WTC11 (cell line): Measurements from ENCODE around the gene ITPR1.

Experiments used
- CBFB ChIP-seq: sonication (generic); formaldehyde crosslinking; IDR thresholded peaks from 2 replicates; pipeline ENCODE4 v1.8.1; 2022; ENCODE audit warnings: mild to moderate bottlenecking, low read depth, missing genetic modification reagents
- GTF2I ChIP-seq: fragments of 250-450 bp; sonication (Bioruptor Pico); conservative IDR thresholded peaks from 2 replicates; pipeline ENCODE4 v1.4.0; 2021; ENCODE audit warnings: mild to moderate bottlenecking
- NR1H2 ChIP-seq: sonication (generic); formaldehyde crosslinking; IDR thresholded peaks from 2 replicates; pipeline ENCODE4 v1.9.0; 2021; ENCODE audit warnings: mild to moderate bottlenecking, moderate library complexity, missing genetic modification reagents
- TCF7 ChIP-seq: sonication (generic); formaldehyde crosslinking; IDR thresholded peaks from 2 replicates; pipeline ENCODE4 v1.8.0; 2022; ENCODE audit warnings: mild to moderate bottlenecking, low read depth, missing genetic modification reagents, moderate library complexity
- ZNF423 ChIP-seq: fragments of 250-450 bp; sonication (Bioruptor Pico); IDR thresholded peaks from 2 replicates; pipeline ENCODE4 v2.1.2; 2022; ENCODE audit warnings: mild to moderate bottlenecking, moderate library complexity
- TF ChIP-seq, protein P1 (sequence below): sonication (generic); formaldehyde crosslinking; IDR thresholded peaks from 2 replicates; pipeline ENCODE4 v1.8.0; 2022; ENCODE audit warnings: mild to moderate bottlenecking, missing genetic modification reagents
- TF ChIP-seq, protein P2 (sequence below): fragments of 250-450 bp; sonication (Bioruptor Pico); IDR thresholded peaks from 2 replicates; pipeline ENCODE4 v2.1.2; 2022; ENCODE audit warnings: mild to moderate bottlenecking, moderate library complexity
- TF ChIP-seq, protein P3 (sequence below): fragments of 200-600 bp; IDR thresholded peaks from 2 replicates; pipeline ENCODE4 v1.8.0; 2022; ENCODE audit warnings: antibody characterized with exemption
- TF ChIP-seq, protein P4 (sequence below): sonication (generic); formaldehyde crosslinking; IDR thresholded peaks from 2 replicates; pipeline ENCODE4 v1.8.1; 2023; ENCODE audit warnings: mild to moderate bottlenecking, missing genetic modification reagents, moderate library complexity

DNA sequence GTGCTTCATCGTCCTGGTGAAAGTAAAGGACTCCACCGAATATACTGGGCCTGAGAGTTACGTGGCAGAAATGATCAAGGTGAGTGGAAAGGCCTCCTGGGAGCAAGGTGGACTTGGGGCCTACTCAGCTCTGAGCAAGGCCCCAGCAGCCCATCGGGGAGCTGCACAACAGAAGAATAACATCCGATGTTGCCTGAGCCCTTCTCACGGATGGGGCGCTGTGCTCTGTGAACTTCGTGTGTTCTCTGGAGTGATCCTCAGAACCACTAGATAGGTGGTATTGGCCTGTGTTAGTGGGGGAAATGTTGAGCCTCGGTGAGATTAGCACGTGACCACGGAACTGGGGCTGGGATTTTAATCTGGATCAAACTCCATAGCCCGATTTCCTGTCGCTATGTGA is 325.0 kb downstream of the ITPR1 start:
- TF ChIP-seq, protein P1, sequence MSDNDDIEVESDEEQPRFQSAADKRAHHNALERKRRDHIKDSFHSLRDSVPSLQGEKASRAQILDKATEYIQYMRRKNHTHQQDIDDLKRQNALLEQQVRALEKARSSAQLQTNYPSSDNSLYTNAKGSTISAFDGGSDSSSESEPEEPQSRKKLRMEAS (CRISPR knock-in tag), result no peak
- TF ChIP-seq CBFB (CRISPR knock-in tag) (no peak), NR1H2 (CRISPR knock-in tag) (no peak), TCF7 (CRISPR knock-in tag) (no peak), ZNF423 (no peak), GTF2I (CRISPR knock-in tag) (no peak)
- TF ChIP-seq, protein P2, sequence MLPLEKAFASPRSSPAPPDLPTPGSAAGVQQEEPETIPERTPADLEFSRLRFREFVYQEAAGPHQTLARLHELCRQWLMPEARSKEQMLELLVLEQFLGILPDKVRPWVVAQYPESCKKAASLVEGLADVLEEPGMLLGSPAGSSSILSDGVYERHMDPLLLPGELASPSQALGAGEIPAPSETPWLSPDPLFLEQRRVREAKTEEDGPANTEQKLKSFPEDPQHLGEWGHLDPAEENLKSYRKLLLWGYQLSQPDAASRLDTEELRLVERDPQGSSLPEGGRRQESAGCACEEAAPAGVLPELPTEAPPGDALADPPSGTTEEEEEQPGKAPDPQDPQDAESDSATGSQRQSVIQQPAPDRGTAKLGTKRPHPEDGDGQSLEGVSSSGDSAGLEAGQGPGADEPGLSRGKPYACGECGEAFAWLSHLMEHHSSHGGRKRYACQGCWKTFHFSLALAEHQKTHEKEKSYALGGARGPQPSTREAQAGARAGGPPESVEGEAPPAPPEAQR (CRISPR knock-in tag), result no peak
- TF ChIP-seq, protein P3, sequence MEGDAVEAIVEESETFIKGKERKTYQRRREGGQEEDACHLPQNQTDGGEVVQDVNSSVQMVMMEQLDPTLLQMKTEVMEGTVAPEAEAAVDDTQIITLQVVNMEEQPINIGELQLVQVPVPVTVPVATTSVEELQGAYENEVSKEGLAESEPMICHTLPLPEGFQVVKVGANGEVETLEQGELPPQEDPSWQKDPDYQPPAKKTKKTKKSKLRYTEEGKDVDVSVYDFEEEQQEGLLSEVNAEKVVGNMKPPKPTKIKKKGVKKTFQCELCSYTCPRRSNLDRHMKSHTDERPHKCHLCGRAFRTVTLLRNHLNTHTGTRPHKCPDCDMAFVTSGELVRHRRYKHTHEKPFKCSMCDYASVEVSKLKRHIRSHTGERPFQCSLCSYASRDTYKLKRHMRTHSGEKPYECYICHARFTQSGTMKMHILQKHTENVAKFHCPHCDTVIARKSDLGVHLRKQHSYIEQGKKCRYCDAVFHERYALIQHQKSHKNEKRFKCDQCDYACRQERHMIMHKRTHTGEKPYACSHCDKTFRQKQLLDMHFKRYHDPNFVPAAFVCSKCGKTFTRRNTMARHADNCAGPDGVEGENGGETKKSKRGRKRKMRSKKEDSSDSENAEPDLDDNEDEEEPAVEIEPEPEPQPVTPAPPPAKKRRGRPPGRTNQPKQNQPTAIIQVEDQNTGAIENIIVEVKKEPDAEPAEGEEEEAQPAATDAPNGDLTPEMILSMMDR, result no peak
- TF ChIP-seq, protein P4, sequence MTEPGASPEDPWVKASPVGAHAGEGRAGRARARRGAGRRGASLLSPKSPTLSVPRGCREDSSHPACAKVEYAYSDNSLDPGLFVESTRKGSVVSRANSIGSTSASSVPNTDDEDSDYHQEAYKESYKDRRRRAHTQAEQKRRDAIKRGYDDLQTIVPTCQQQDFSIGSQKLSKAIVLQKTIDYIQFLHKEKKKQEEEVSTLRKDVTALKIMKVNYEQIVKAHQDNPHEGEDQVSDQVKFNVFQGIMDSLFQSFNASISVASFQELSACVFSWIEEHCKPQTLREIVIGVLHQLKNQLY, result no peak
